Right lobe of liver (tissue), 4 donors: ENCODE results near the gene ALDH8A1.

ENCODE experiments used
- CTCF ChIP-seq, 4 donors: fragments of 200-600 bp in 3 of 4; fragments of 450-650 bp in 1 of 4; IDR thresholded peaks; one replicate each; pipeline versions ENCODE4 v1.5.1 to v1.8.0; 2016 to 2022; ENCODE audit warnings: antibody characterized with exemption in 4 of 4, mild to moderate bottlenecking in 2 of 4
- POLR2A ChIP-seq: fragments of 450-650 bp; IDR thresholded peaks from one replicate; pipeline ENCODE4 v1.6.1; 2017; ENCODE audit warnings: antibody characterized with exemption, mild to moderate bottlenecking
- donor health status: DM: no; HTN: no; CAD: no.
- donor health status: DM: no; HTN: no; CAD: no.
- donor health status: DM: no; HTN: yes; CAD: no.

- TF ChIP-seq CTCF (IDR thresholded peaks at IDR 0.05) = no peak
- no peak for TF ChIP-seq POLR2A
These were observed 81.1 kb downstream of the ALDH8A1 start for GRCh38 chr6:134868812-134869211.
